Gastrocnemius medialis (tissue), 4 donors: ENCODE results near the gene TMEM185A. TPM values are rescaled to one million over a fixed set of nuclear protein-coding genes. Genes with fewer than 3 reads are reported as not detected.
"Not testable (repeated sequence)": the region's sequence is repeated elsewhere in the genome, so short reads cannot be mapped to it uniquely, and the experiment has no call there.

Experiments
- ATAC-seq, 2 donors: fragments of 150-250 bp; one replicate each; pipeline ENCODE4 v1.9.1; 2016
- DNase-seq, 2 donors: peaks; one replicate each; pipeline ENCODE4 v3.0.0-alpha.2; 2019
- H3K27ac ChIP-seq, 4 donors: fragments of 200-600 bp; sonication (generic); 1 replicate in 1 of 4; 2 replicates in 3 of 4; pipeline ENCODE4 v1.5.1; 2016 to 2018; ENCODE audit warnings: mild to moderate bottlenecking in 2 of 4, moderate library complexity in 1 of 4
- H3K27me3 ChIP-seq, 3 donors: fragments of 200-600 bp; sonication (generic) in 2 of 3; 1 replicate in 1 of 3; 2 replicates in 2 of 3; pipeline versions ENCODE4 v1.5.1 to v1.6.0; 2016 to 2019; ENCODE audit warnings: mild to moderate bottlenecking in 1 of 3, moderate library complexity in 1 of 3
- H3K36me3 ChIP-seq, 2 donors: fragments of 200-600 bp; sonication (generic) in 1 of 2; one replicate each; pipeline ENCODE4 v1.5.1; 2017 to 2018
- H3K4me1 ChIP-seq, 2 donors: fragments of 200-600 bp; sonication (generic) in 1 of 2; one replicate each; pipeline ENCODE4 v1.5.1; 2016 to 2017; ENCODE audit warnings: mild to moderate bottlenecking in 2 of 2
- H3K4me3 ChIP-seq, 4 donors: fragments of 200-600 bp; sonication (generic) in 3 of 4; 1 replicate in 1 of 4; 2 replicates in 3 of 4; pipeline ENCODE4 v1.5.1; 2016 to 2019; ENCODE audit warnings: mild to moderate bottlenecking in 2 of 4
- H3K9me3 ChIP-seq, 3 donors: fragments of 200-600 bp; sonication (generic) in 2 of 3; 1 replicate in 1 of 3; 2 replicates in 2 of 3; pipeline ENCODE4 v1.5.1; 2016 to 2019
- POLR2A ChIP-seq, 2 donors: fragments of 450-650 bp; IDR thresholded peaks; one replicate each; pipeline ENCODE4 v1.6.1; 2017; ENCODE audit warnings: antibody characterized with exemption in 2 of 2, mild to moderate bottlenecking in 2 of 2, moderate library complexity in 2 of 2
- in situ Hi-C, 4 donors: fragments of 200-750 bp; cut with MboI; loops; one replicate each; pipeline versions ENCODE4 v1.15.0 to v1.8.0; 2017; ENCODE audit warnings: low sequenced_read_pairs in 4 of 4
- intact Hi-C: fragments of 100-400 bp; cut with DNase I; formaldehyde crosslinking; loops from one replicate; pipeline ENCODE4 v1.15.1; 2023; ENCODE audit warnings: low total_unique reads
- total RNA-seq, 4 donors: library from RNA; depleted of rRNA; stranded (reverse); fragments of >200 nt; gene quantifications; one replicate each; pipeline versions ENCODE4 v1.1.0 to v1.2.3, GENCODE V29; 2016
- TF ChIP-seq, protein P1 (sequence below), 5 experiments: fragments of 450-650 bp in 3 of 5; fragments of 200-600 bp in 2 of 5; sonication (generic) in 2 of 5; IDR thresholded peaks in 4 of 5; conservative IDR thresholded peaks in 1 of 5; 1 replicate in 4 of 5; 2 replicates in 1 of 5; pipeline ENCODE4 v1.5.1; 2016 to 2019; ENCODE audit warnings: antibody characterized with exemption in 5 of 5, mild to moderate bottlenecking in 3 of 5, moderate library complexity in 3 of 5

The TMEM185A gene
- total RNA-seq = 1 to 10 TPM; 4.4 to 8.5 (median 7.7) TPM

DNA sequence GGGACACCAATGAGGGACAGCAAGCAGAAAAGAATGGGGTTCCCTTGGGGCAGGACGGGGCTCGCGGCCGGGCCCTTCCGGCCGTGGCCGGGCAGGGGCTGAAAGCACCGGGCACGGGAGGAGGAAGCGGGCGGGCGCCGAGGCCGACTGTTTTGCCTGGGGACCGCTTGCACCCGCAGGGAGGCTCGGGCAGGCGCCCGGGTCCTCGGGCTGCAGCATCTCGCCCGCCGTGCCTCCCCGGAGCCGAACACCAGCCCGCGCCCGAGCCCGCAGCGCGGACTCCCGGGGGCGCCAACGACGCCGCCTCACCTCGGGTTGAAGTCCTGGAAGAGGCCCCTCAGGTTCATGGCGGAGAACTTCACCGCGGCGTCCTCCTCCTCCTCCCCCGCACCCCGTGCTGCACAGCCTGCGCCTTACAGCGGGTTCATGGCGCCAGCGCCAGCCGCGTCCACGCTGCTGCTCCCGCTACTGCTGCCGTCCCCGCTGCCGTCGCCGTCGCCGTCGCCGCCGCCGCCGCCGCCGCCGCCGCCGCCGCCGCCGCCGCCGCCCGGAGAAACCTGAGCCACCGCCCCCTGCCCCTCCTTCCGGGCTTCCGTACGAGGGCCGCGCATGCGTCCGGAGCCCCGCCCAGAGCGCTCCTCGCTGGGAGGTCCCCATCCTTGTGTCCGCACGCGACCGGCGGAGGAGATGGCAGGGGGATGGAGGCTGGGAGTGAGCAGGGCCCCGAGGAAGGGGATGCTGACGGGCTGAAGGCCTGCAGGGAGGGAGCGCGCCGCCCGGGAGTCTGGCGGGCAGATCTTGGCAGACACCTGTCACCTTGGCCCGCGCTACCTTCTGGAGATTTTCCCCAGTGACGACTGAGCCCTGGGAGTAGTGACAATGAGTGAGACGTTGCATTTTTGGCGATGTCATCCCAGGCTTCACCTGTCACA, at the start of gene TMEM185A:
TSS of gene TMEM185A (minus strand) at position 559 of the 932 bp plus-strand sequence. CDS start at position 347, 212 bp downstream.
- intact Hi-C loops = loop anchor here (10.0 kb wide), 1 partner anchor 1763 kb away; the partner anchor contains the start of gene VMA21
- H3K36me3 ChIP-seq = no peaks in the 10 kb centered on the region
- ATAC-seq (peak; percentile 70 to 73), DNase-seq (peak; percentile 48 to 55)
- no peaks in the 10 kb centered on the region for H3K27me3 ChIP-seq
- peaks cover 12 to 15% of the 10 kb centered on the region in 2 donors for H3K4me1 ChIP-seq
- H3K9me3 ChIP-seq = no peaks in the 10 kb centered on the region
- TF ChIP-seq, protein P1, sequence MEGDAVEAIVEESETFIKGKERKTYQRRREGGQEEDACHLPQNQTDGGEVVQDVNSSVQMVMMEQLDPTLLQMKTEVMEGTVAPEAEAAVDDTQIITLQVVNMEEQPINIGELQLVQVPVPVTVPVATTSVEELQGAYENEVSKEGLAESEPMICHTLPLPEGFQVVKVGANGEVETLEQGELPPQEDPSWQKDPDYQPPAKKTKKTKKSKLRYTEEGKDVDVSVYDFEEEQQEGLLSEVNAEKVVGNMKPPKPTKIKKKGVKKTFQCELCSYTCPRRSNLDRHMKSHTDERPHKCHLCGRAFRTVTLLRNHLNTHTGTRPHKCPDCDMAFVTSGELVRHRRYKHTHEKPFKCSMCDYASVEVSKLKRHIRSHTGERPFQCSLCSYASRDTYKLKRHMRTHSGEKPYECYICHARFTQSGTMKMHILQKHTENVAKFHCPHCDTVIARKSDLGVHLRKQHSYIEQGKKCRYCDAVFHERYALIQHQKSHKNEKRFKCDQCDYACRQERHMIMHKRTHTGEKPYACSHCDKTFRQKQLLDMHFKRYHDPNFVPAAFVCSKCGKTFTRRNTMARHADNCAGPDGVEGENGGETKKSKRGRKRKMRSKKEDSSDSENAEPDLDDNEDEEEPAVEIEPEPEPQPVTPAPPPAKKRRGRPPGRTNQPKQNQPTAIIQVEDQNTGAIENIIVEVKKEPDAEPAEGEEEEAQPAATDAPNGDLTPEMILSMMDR (IDR thresholded peaks at IDR 0.05 in 4 of 5, conservative IDR thresholded peaks at IDR 0.05 in 1 of 5) = no peak
- TF ChIP-seq POLR2A (IDR thresholded peaks at IDR 0.05) = peak; percentile 10 to 28
- peak within 1 kb of the TSS; percentile 70 to 82 (median 76) for H3K27ac ChIP-seq
- H3K4me3 ChIP-seq = peak within 1 kb of the TSS; percentile 63 to 73 (median 66)
- in situ Hi-C loops = loop anchor here in 1 of 4 donors (25.0 kb wide), 1 partner anchor 1719 kb away; the partner anchor contains the start of gene FMR1

DNA sequence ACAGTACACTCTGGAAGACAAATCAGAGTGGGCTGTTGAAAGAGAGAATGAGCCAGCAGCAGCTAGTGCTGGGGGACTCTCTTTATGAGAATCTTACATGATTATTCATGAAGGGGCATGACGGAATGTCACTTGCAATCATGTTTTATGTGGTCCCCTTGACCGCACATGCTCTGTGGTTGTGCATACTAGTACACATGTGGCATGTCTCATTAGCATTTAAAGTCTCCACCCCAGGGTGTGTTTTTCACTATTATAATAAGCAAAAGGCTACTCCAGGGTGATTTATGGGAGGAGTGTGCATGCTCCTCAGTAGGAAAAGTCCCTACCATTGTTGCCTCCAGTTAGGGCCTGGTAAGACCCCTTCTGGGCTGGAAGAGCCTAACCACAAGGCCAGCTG, 49.6 kb upstream of the TMEM185A start:
- no peak for ATAC-seq
- H3K27ac ChIP-seq = no peak overlapping the region
- intact Hi-C loops = no loop called here
- H3K36me3 ChIP-seq = no peaks in the 10 kb centered on the region
- TF ChIP-seq, protein P1 (IDR thresholded peaks at IDR 0.05 in 4 of 5, conservative IDR thresholded peaks at IDR 0.05 in 1 of 5) = no peak
- no peak for TF ChIP-seq POLR2A (IDR thresholded peaks at IDR 0.05)
- in situ Hi-C loops = no loop called here
- H3K9me3 ChIP-seq = no peaks in the 10 kb centered on the region
- no peak for DNase-seq
- H3K4me3 ChIP-seq = no peak overlapping the region
- H3K4me1 ChIP-seq = no peaks in the 10 kb centered on the region
- H3K27me3 ChIP-seq = peaks cover 0 to 2% (median 0%) of the 10 kb centered on the region in 3 donors

DNA sequence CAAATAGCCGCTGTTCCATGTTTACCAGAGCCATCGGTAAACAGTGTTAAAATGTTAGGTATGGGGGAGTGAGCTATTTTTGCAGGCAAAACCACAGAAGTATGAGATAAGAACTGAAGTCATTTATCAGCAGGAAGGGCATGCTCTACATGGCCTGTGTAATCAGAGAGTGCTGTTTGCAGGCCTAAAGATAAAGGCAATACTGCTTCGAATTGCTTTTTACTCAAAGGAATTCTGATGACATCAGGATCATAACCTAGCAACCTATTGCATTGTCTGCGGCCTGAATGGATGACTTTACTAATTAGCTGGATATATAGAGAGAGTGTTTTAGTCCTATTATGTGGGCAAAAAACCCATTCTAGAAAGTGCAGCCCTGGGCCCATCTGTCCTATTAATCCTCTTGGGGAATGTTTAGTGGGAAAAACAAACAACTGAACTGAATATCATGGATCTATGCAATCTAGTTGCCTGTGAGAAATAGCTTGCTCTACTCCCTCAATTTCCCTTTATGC, 47.6 kb upstream of the TMEM185A start:
- H3K4me3 ChIP-seq, in situ Hi-C loops: not testable (repeated sequence)

DNA sequence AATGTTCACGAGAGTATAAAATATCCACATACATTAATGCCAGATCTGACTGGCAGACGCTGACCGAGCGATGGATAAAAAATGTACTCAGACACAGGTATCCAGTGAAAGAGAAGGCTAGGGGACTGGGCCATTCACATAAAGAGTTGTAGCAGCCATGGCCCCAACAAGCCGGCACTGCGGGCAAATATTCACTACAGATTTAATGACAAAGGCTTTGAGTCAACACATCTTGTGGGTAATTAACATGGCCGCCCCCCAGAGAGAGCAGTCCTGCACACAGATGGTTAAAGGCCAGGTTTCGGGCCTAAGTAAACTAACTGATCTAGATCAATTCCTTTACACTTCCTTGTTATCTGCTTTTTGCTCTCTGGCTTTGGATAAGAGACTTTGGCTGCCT, 44.0 kb upstream of the TMEM185A start:
- H3K4me1 ChIP-seq, intact Hi-C loops, DNase-seq, H3K36me3 ChIP-seq, in situ Hi-C loops, H3K9me3 ChIP-seq, H3K27ac ChIP-seq, H3K4me3 ChIP-seq, ATAC-seq, H3K27me3 ChIP-seq: not testable (repeated sequence)

More for the DNA sequence above, 47.6 kb upstream of the TMEM185A start:
- intact Hi-C loops, H3K9me3 ChIP-seq, DNase-seq, H3K27me3 ChIP-seq, H3K27ac ChIP-seq, ATAC-seq, H3K36me3 ChIP-seq, H3K4me1 ChIP-seq: not testable (repeated sequence)

DNA sequence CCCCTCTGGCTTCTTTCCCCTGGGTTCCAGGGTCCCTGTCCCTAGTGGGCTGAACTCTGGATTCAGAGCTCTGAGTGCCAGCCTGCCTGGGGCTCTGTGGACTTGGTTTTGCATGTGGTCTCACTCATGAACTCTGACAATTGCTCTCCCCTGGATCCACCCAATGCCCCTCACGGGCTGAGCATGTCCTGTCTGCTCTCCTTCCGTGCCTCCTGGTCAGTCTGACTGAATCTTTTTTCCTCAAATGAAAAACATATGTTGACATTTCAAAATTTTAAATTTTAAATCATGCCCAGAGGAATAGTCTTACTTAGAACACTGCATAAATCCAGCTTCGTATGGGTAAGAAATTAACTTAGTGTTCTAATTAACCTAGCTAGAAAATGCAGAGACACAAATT, 43.5 kb upstream of the TMEM185A start:
- H3K36me3 ChIP-seq, in situ Hi-C loops, H3K27me3 ChIP-seq, H3K4me3 ChIP-seq, H3K27ac ChIP-seq, intact Hi-C loops, H3K9me3 ChIP-seq, H3K4me1 ChIP-seq, ATAC-seq, DNase-seq: not testable (repeated sequence)

DNA sequence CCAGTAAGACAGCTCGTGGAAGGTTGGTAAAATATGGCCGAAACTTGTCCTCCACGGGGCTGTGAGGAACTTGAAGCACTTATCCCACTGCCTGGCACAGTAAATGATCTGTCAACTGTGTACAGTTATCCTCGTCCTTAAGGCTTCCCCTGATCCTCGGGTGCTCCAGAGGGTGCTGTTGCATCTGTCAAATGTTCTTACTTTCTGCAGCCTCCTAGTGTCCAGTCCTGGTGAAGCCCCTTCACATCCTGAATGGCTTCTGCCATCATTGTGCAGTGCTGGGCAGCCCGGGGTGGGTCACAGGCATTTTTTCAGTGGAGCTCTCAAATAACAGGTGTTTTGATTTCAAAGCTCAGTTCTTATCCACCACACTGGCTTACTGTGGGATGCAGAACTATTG, 29.0 kb upstream of the TMEM185A start:
- H3K4me3 ChIP-seq, H3K4me1 ChIP-seq, ATAC-seq, H3K27me3 ChIP-seq, intact Hi-C loops, H3K36me3 ChIP-seq, H3K9me3 ChIP-seq, H3K27ac ChIP-seq, in situ Hi-C loops, DNase-seq: not testable (repeated sequence)

DNA sequence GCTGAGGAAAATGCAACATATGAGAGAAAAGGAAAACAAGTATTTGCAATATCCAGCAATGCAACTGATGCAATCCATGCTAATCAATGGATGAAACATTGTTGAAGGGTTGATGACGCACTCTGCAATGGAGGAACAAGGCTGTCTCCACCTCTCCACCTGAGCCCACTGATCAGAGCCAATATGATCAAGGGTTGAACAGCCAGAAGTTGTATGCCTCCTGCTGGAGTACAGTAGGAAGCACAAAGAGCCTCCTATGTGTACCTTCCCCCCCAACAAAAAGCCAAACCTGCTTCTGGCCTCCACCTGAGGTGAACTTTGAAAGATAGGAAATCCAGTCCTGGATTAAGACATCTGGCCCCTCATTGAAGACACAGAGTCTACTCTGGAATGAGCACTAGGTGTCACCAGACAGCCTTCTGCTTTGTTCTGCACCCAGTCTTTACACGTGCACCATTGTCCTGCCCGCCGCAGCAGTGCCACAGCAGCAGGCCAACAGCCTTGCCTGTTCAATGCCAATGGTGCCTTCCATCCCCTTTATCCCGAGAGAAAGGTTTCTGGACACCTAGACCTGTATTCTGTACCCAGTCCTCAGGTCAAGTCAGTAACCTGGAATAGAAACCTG, 24.8 kb upstream of the TMEM185A start:
- DNase-seq, H3K36me3 ChIP-seq, H3K4me3 ChIP-seq, H3K4me1 ChIP-seq, intact Hi-C loops, ATAC-seq, in situ Hi-C loops, H3K27ac ChIP-seq, H3K9me3 ChIP-seq, H3K27me3 ChIP-seq: not testable (repeated sequence)
